Measurements from ENCODE around the gene ARHGAP27.
"Not testable (repeated sequence)": the region's sequence is repeated elsewhere in the genome, so short reads cannot be mapped to it uniquely, and the experiment has no call there.

The ARHGAP27 gene

DNA sequence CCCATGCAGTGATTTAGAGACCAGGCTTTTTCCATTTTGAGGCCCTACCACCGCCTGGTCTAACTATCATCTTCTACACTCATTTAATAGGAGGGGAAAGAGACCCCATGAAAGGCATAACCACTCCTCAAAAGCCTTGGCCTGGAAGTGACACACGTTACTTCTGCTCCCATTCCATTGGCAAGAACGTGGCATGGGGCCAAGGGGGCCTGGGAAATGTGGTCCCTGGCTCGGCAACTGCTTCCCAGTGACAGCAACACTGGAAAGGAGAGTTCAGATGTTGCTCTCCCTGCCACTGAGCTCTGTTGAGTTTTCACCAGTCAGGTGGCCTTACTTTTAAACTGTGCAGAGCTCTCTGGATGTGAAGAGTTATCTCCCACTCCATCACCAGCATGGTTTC, 70.7 kb downstream of the ARHGAP27 start:
- DNase-seq (ENCODE audit: low spot score), result no peak

DNA sequence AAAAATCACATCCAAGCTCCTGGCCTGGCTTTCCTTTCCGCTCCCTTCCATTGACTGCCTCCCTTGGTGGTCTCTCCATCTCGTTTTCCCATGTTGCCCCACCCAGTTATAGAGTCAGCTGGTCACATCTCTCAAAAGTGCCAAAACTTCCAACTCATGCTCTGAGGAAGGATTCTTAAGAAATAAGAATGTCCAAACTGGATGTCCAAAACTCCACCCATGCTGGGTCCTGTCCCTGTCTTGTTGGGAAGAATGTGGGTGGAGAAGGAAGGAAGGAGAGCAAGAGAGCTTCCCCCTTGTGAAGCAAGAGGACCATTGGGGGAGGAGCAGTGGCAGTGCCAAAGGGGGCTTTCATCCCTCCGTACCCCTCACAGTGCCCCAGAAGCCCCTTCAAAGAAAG, 71.2 kb downstream of the ARHGAP27 start:
- DNase-seq (ENCODE audit: low spot score), result no peak

DNA sequence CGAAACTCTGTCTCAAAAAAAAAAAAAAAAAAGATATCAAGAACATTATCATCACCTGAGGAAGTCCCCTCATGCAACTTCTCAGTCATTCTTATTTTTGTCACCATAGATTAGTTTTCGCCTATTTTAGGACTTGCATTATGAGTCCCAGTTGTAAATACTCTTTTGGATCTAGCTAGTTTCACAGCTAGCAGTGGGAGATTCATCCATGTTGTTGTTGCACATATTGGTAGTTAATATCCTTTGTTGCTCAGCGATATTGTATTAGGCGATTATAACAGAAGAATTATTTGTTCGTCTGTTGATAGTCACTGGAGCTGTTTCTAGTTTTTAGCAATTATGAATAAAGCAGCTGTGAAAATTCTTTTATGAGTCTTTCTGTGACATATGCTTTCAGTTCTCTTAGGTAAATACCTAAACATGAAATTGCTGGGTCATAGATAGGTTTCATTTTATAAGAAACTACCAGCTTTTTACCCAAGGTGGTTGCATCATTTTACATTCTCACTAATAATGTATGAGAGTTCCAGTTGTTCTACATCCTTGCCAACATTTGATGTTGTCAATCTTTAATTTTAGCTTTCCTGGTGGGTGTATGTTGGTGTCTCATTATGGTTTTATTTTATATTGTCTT, 75.2 kb downstream of the ARHGAP27 start:
- no peak for DNase-seq (ENCODE audit: low spot score)

DNA sequence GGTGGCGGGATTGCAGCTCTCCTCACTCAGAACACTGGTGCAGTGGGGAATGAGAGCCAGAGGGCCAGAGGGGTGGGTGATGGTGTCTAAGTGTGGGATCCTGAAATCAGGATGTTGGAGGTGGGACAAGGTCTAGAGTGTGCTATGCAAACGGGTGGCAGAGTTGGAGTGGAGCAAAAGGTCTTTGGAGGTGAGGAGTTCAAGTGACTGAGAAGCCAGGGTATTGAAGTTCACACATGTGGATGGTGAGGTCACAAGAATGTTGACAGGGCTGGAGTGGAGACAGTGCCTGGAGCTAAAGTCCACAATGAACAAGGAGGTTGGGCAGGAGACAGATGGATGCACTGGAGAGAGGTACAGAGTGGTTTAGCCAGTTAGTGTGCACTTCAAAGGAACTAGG, 77.6 kb downstream of the ARHGAP27 start:
- DNase-seq (ENCODE audit: low spot score), result no peak

DNA sequence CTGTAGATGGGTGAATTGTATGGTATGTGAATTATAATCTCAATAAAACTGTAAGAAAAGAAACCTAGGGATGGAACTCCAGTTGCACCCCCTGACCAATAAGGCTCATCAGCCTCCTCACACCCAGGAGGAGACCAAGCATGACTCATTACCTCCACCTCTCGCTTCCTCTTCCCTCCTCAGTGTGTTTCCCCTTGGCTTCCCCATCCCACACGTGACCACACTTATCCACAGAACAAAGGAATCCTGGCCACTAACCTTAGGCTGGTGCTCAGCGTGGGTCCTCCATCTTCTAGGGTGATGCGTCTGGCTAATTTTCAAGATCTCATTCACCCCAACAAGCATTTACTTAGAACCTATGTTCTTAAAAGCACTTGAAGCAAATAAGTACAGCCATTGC, 79.6 kb downstream of the ARHGAP27 start:
- no peak for DNase-seq (ENCODE audit: low spot score)

DNA sequence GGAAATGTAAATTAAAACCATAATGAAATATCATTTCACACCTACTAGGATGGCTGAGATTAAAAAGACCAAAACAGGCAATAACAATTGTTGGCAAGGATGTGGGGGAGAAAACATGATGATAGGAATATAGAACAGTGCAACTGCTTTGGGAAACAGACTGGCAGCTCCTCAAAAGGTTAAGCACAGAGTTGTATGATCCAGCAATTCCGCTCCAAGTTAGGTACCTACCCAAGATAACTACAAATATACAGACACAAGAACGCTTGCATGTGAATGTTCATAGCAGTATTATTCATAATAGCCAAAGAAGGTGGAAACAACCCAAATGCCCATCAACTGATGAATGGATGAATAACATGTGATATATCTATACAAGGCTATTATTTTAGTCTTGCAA, 80.8 kb downstream of the ARHGAP27 start:
- no peak for DNase-seq (ENCODE audit: low spot score)

DNA sequence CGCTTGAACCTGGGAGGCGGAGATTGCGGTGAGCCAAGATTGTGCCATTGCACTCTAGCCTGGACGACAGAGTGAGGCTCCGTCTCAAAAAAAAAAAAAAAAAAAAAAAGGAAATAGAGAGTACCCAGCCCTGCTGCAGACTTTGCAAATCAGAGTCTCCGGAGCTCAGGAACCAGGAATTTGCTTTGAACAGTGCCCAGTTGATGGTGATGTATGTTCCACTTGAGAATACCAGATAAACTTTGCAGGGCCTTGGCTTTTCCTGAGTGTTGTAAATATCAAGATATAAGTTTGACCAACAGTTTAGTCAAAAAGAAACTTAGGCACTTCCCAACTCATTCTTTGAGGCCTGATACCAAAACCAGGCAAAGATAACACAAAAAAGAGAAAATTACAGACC, 85.2 kb downstream of the ARHGAP27 start:
- DNase-seq (ENCODE audit: low spot score), result no peak

DNA sequence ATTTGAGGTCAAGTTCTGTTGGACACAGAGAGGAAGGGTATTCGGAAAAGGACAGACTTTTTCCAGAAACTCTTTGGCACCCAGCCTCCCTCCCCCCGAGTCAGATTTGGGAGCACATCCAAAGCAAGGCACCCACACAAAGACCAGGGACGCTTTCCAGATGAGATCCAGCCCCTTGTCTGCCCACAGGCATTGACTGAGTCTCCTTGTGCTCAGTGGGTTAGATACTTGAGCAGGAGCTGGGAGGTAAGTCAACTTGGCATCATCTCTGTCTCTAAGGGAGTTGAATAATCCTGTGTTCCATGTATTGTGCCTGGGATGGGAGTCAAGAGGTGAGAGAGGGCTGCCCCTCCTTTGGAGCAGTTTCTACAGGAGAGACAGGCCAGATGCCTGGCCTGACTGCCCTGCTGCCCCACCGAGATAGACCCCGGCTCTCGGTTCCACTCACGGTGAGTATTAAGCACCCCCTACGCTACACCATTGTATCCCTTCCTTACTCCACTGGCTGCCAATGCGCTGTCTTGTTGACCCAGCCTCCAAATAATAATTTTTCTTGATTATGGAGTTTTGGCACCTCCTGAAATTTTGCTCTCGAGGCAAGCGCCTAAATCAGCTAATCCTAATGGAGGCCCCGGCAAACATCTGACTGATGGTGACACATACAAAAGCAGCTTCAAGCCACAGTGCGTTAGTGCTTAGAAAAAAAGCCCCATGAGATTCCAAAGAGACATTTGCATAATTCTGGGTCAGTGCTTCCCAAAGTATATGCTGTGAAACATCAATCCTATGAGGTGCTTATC, 86.3 kb downstream of the ARHGAP27 start:
- no peak for DNase-seq (ENCODE audit: low spot score)

DNA sequence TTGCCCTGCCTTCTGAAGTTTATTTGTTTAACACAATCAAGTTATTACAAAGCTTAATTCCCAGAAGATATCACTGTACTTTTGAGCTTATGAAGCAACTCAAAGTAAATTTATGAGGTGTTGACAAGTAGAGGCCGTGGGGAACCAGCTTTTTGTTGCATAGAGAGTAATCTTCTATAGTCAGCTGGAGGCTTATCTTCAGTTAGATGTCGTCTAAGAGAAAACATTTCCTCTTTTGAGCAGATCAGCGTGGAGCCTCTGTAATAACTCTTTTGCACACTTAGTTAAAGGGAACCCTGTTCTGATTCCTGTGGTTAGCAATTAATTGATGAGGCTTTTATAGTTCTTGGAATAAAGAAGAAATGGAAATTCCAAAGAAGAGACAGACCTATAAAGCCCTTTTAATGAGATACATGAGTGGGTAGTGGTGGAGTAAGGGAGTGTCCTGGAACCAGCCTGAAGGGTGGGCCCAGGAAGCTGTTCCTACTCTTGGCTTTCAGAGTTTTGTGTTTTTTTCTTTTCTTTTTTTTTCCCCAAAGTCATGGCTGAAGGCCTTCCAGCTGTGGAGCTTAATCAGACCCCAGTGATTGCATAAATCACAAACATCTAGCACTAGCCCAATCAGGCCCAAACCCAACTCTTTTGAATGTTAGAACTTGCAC, 87.0 kb downstream of the ARHGAP27 start:
- DNase-seq (ENCODE audit: low spot score), result no peak

DNA sequence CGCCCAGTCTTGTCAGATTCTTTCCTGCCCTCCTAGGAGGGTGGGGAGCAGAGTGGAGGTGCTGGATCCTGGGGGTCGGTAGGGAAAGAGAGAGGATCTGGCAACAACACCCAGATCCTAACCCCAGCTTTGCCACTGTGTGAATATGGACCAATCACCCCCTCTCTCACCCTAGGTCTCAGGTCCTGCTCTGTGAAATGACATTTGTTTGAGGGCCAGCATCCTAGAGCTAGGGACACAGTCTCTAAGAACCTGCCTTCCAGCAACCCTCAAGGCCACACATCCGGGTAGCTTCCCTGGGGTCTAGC, 87.5 kb downstream of the ARHGAP27 start:
- DNase-seq (ENCODE audit: low spot score), result no peak

DNA sequence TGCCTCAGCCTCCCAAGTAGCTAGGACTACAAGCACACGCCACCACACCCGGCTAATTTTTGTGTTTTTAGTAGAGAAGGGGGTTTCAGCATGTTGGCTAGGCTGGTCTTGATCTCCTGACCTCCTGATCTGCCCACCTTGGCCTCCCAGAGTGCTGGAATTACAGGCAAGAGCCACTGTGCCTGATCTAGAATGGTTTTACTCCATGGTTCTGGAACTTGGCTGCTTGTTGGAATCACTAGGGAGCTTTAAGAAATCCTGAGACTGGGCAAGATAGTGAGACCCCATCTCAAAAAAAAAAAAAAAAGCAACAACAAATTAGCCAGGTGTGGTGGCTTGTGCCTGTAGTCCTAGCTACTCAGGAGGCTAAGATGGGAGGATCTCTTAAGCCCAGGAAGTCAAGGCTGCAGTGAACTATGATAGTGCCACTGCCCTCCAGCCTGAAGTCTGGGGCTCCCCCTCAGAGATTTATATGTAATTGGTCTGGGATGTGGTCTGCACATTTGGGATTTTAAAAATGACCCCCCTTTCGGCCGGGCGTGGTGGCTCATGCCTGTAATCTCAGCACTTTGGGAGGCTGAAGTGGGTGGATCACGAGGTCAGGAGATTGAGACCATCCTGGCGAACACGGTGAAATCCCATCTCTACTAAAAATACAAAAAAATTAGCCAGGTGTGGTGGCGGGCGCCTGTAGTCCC, 88.6 kb downstream of the ARHGAP27 start:
- DNase-seq (ENCODE audit: low spot score), result not testable (repeated sequence)
